Astrocyte of the spinal cord (primary cell): ENCODE results near the gene HOMER3.

Experiments
- DNase-seq: peaks from one replicate; pipeline ENCODE4 v3.0.0; 2011; ENCODE audit warnings: low read depth, low spot score
- H3K4me3 ChIP-seq: 2 replicates; pipeline ENCODE4 v1.5.1; 2011; ENCODE audit warnings: low read depth, mild to moderate bottlenecking, low read length, moderate library complexity
- CTCF ChIP-seq: IDR thresholded peaks from 2 replicates; pipeline ENCODE4 v1.5.1; 2012; ENCODE audit warnings: low read depth, mild to moderate bottlenecking, low read length, inconsistent platforms
- in situ Hi-C: cut with HindIII; loops from 2 replicates; pipeline ENCODE4 v1.10.0; 2017; ENCODE audit warnings: low sequenced_read_pairs

Gene HOMER3

GRCh38 chr19:18939922-18940768 lies 872 bp downstream of the HOMER3 start:
- TF ChIP-seq CTCF = peak; percentile 3
- in situ Hi-C loops = no loop called here
- H3K4me3 ChIP-seq = peak overlapping the region; percentile 90
- peak; percentile 67 for DNase-seq

- H3K4me3 ChIP-seq = peak overlapping the region; percentile 90
- in situ Hi-C loops = no loop called here
- no peak for TF ChIP-seq CTCF
- no peak for DNase-seq
Measured at GRCh38 chr19:18939163-18939562, 1.9 kb downstream of the HOMER3 start.

GRCh38 chr19:18933297-18933696 lies 7.7 kb downstream of the HOMER3 start:
- no peak for DNase-seq
- in situ Hi-C loops = no loop called here
- no peak for TF ChIP-seq CTCF
- no peak overlapping the region for H3K4me3 ChIP-seq

GRCh38 chr19:18932216-18932841 lies 8.7 kb downstream of the HOMER3 start:
- in situ Hi-C loops = no loop called here
- H3K4me3 ChIP-seq = no peak overlapping the region
- no peak for TF ChIP-seq CTCF
- DNase-seq = peak; percentile 54

- no peak for DNase-seq
- no peak for TF ChIP-seq CTCF
- in situ Hi-C loops = no loop called here
- no peak overlapping the region for H3K4me3 ChIP-seq
Measured at GRCh38 chr19:18931316-18932162, 9.5 kb downstream of the HOMER3 start.

GRCh38 chr19:18929311-18929710 lies 11.7 kb downstream of the HOMER3 start:
- no peak for TF ChIP-seq CTCF
- no peak overlapping the region for H3K4me3 ChIP-seq
- in situ Hi-C loops = no loop called here

More at GRCh38 chr19:18929311-18929710, 11.7 kb downstream of the HOMER3 start:
- no peak for DNase-seq
